HEK293T (cell line): Measurements from ENCODE around the gene PHOSPHO1.

ENCODE experiments used
- BHLHE40 ChIP-seq: fragments of 450-650 bp; IDR thresholded peaks from 2 replicates; pipeline ENCODE4 v1.6.1; 2016; ENCODE audit warnings: mild to moderate bottlenecking, moderate library complexity, borderline replicate concordance
- ELF4 ChIP-seq: fragments of 450-650 bp; IDR thresholded peaks from 2 replicates; pipeline ENCODE4 v1.6.1; 2017; ENCODE audit warnings: antibody characterized with exemption
- FOXM1 ChIP-seq: fragments of 450-650 bp; IDR thresholded peaks from 2 replicates; pipeline ENCODE4 v1.6.1; 2017; ENCODE audit warnings: mild to moderate bottlenecking, borderline replicate concordance
- NFRKB ChIP-seq: fragments of 450-650 bp; IDR thresholded peaks from 2 replicates; pipeline ENCODE4 v1.6.1; 2016; ENCODE audit warnings: mild to moderate bottlenecking, moderate library complexity
- SP1 ChIP-seq: fragments of 450-650 bp; IDR thresholded peaks from 2 replicates; pipeline ENCODE4 v1.6.1; 2017
- SUZ12 ChIP-seq: fragments of 450-650 bp; IDR thresholded peaks from 2 replicates; pipeline ENCODE4 v1.6.1; 2016; ENCODE audit warnings: mild to moderate bottlenecking
- TARDBP ChIP-seq: fragments of 450-650 bp; IDR thresholded peaks from 2 replicates; pipeline ENCODE4 v1.6.1; 2016
- ZNF384 ChIP-seq: fragments of 450-650 bp; IDR thresholded peaks from 2 replicates; pipeline ENCODE4 v1.6.1; 2016

GRCh38 chr17:49223168-49223516 is 7.4 kb downstream of the PHOSPHO1 start:
- TF ChIP-seq NFRKB = no peak
- no peak for TF ChIP-seq BHLHE40
- TF ChIP-seq ZNF384 = no peak
- no peak for TF ChIP-seq ELF4
- TF ChIP-seq SUZ12 = no peak
- TF ChIP-seq TARDBP = no peak
- TF ChIP-seq FOXM1 = no peak
- TF ChIP-seq SP1 = no peak
